Measurements from ENCODE around the gene DUOX1.
A peak's percentile ranks its signal among the peaks of the same experiment; 100 is the strongest.

DUOX1 gene

GRCh38 chr15:45169608-45170480, 40.0 kb downstream of the DUOX1 start:
- peak in 2 of 3 experiments; percentile 3 to 40 for DNase-seq

GRCh38 chr15:45171912-45172311, 42.1 kb downstream of the DUOX1 start:
- no peak for DNase-seq

GRCh38 chr15:45174069-45174468, 44.3 kb downstream of the DUOX1 start:
- DNase-seq = no peak

- no peak for DNase-seq
Observed at GRCh38 chr15:45174577-45174976, 44.8 kb downstream of the DUOX1 start.

- no peak for DNase-seq
Observed at GRCh38 chr15:45177285-45177684, 47.5 kb downstream of the DUOX1 start.

GRCh38 chr15:45179221-45179985, 49.6 kb downstream of the DUOX1 start:
- DNase-seq = peak in 1 of 3 experiments; percentile 76

GRCh38 chr15:45180201-45180600, 50.4 kb downstream of the DUOX1 start:
- DNase-seq = no peak

- no peak for DNase-seq
Observed at GRCh38 chr15:45180648-45181436, 51.0 kb downstream of the DUOX1 start.

GRCh38 chr15:45181491-45182285, 51.9 kb downstream of the DUOX1 start:
- no peak for DNase-seq

- no peak for DNase-seq
Observed at GRCh38 chr15:45182996-45183395, 53.2 kb downstream of the DUOX1 start.

GRCh38 chr15:45183511-45183910, 53.7 kb downstream of the DUOX1 start:
- no peak for DNase-seq

GRCh38 chr15:45184562-45185041, 54.8 kb downstream of the DUOX1 start:
- DNase-seq = no peak

GRCh38 chr15:45185069-45185779, 55.4 kb downstream of the DUOX1 start:
- no peak for DNase-seq

- no peak for DNase-seq
Observed at GRCh38 chr15:45185903-45186770, 56.3 kb downstream of the DUOX1 start.

GRCh38 chr15:45186771-45187577, 57.2 kb downstream of the DUOX1 start:
- no peak for DNase-seq

GRCh38 chr15:45187578-45187893, 57.7 kb downstream of the DUOX1 start:
- DNase-seq = no peak

GRCh38 chr15:45187894-45188830, 58.4 kb downstream of the DUOX1 start, which contains the start of gene SHF:
SHF (minus strand) TSS chr15:45187966; CDS start chr15:45187951, 15 bp downstream.
- peak; percentile 49 to 69 (median 62) for DNase-seq

- DNase-seq = no peak
Observed at GRCh38 chr15:45197512-45197911, 67.7 kb downstream of the DUOX1 start.
